GM12875 (cell line): ENCODE measurements around the gene LUZP1.

ENCODE experiments used
- H3K4me3 ChIP-seq: one replicate; pipeline ENCODE4 v1.5.1; 2011; ENCODE audit warnings: low read depth, low read length, control low read depth
- CTCF ChIP-seq: IDR thresholded peaks from 2 replicates; pipeline ENCODE4 v1.5.1; 2011; ENCODE audit warnings: low read depth, mild to moderate bottlenecking, control low read depth, inconsistent platforms, low read length, moderate library complexity, borderline replicate concordance; ENCODE audit not compliant: insufficient read depth

Gene LUZP1

GRCh38 chr1:23167353-23168078 lies 1.1 kb downstream of the LUZP1 start:
- H3K4me3 ChIP-seq: peak overlapping the region; percentile 78
- no peak for TF ChIP-seq CTCF

GRCh38 chr1:23166854-23167253 lies 1.8 kb downstream of the LUZP1 start:
- peak overlapping the region; percentile 78 for H3K4me3 ChIP-seq
- TF ChIP-seq CTCF: no peak

GRCh38 chr1:23163395-23163794 lies 5.3 kb downstream of the LUZP1 start:
- TF ChIP-seq CTCF: no peak
- no peak overlapping the region for H3K4me3 ChIP-seq

GRCh38 chr1:23159963-23160877 lies 8.4 kb downstream of the LUZP1 start:
- H3K4me3 ChIP-seq: no peak overlapping the region

GRCh38 chr1:23156940-23157339 lies 11.7 kb downstream of the LUZP1 start:
- no peak for TF ChIP-seq CTCF
- H3K4me3 ChIP-seq: no peak overlapping the region

More at GRCh38 chr1:23159963-23160877, 8.4 kb downstream of the LUZP1 start:
- TF ChIP-seq CTCF: no peak

GRCh38 chr1:23152966-23153684 lies 15.5 kb downstream of the LUZP1 start:
- no peak for TF ChIP-seq CTCF
- no peak overlapping the region for H3K4me3 ChIP-seq
